Renal cortical epithelial cell (primary cell): ENCODE results near the gene F3. TPM values are rescaled to one million over a fixed set of nuclear protein-coding genes. Genes with fewer than 3 reads are reported as not detected.
"Not testable (repeated sequence)": the region's sequence is repeated elsewhere in the genome, so short reads cannot be mapped to it uniquely, and the experiment has no call there.

Experiments
- DNase-seq: peaks from one replicate; pipeline ENCODE4 v3.0.0-alpha.2; 2011; ENCODE audit warnings: low read depth
- total RNA-seq: library from RNA; depleted of rRNA; stranded (reverse); fragments of >200 nt; gene quantifications from 2 replicates; pipeline ENCODE4 v1.2.3, GENCODE V29; 2014

Gene F3
- 5.8 and 118 TPM in 2 replicates for total RNA-seq

- DNase-seq = peak; percentile 79
These were observed at the start of gene F3 for GRCh38 chr1:94541246-94542087. Gene F3, minus strand, starts transcription at chr1:94541759. Its CDS starts 123 bp downstream, at chr1:94541636.

GRCh38 chr1:94590203-94591137 is 48.9 kb upstream of the F3 start:
- DNase-seq = peak; percentile 75

GRCh38 chr1:94589728-94590127 is 48.2 kb upstream of the F3 start:
- no peak for DNase-seq

GRCh38 chr1:94582565-94582964 is 41.0 kb upstream of the F3 start:
- DNase-seq = no peak

GRCh38 chr1:94580367-94581115 is 39.0 kb upstream of the F3 start:
- no peak for DNase-seq

GRCh38 chr1:94579876-94580294 is 38.3 kb upstream of the F3 start:
- peak; percentile 94 for DNase-seq

GRCh38 chr1:94578856-94579255 is 37.3 kb upstream of the F3 start:
- no peak for DNase-seq

GRCh38 chr1:94573917-94574316 is 32.4 kb upstream of the F3 start:
- not testable (repeated sequence) for DNase-seq

GRCh38 chr1:94572780-94573179 is 31.2 kb upstream of the F3 start:
- DNase-seq = no peak

- DNase-seq = not testable (repeated sequence)
These were observed 29.4 kb upstream of the F3 start for GRCh38 chr1:94570965-94571364.

- DNase-seq = not testable (repeated sequence)
These were observed 27.2 kb upstream of the F3 start for GRCh38 chr1:94568806-94569205.

- not testable (repeated sequence) for DNase-seq
These were observed 26.5 kb upstream of the F3 start for GRCh38 chr1:94567975-94568607.

- DNase-seq = not testable (repeated sequence)
These were observed 24.9 kb upstream of the F3 start for GRCh38 chr1:94566436-94566835.

GRCh38 chr1:94565901-94566300 is 24.3 kb upstream of the F3 start:
- no peak for DNase-seq

- peak; percentile 81 for DNase-seq
These were observed 21.1 kb upstream of the F3 start for GRCh38 chr1:94562519-94563260.

GRCh38 chr1:94560333-94560732 is 18.8 kb upstream of the F3 start:
- no peak for DNase-seq

GRCh38 chr1:94559921-94560320 is 18.4 kb upstream of the F3 start:
- DNase-seq = no peak

GRCh38 chr1:94555091-94555490 is 13.5 kb upstream of the F3 start:
- DNase-seq = no peak

GRCh38 chr1:94554580-94554979 is 13.0 kb upstream of the F3 start:
- DNase-seq = no peak

GRCh38 chr1:94553931-94554330 is 12.4 kb upstream of the F3 start:
- no peak for DNase-seq

- DNase-seq = peak; percentile 31
These were observed 11.8 kb upstream of the F3 start for GRCh38 chr1:94553323-94553730.
